NCI-H2227 treated with DMSO at 0.1 percent for 48 hours (cell line): ENCODE measurements around the gene GPRC5D.

Source experiments
- DNase-seq: peaks from one replicate; lab custom pipeline; 2025; lab: John Stamatoyannopoulos, UW

Gene GPRC5D

GRCh38 chr12:12907552-12907951 lies 44.4 kb downstream of the GPRC5D start:
- DNase-seq: no peak

- DNase-seq: no peak
These were observed 48.0 kb downstream of the GPRC5D start for GRCh38 chr12:12903642-12904609.

DNA sequence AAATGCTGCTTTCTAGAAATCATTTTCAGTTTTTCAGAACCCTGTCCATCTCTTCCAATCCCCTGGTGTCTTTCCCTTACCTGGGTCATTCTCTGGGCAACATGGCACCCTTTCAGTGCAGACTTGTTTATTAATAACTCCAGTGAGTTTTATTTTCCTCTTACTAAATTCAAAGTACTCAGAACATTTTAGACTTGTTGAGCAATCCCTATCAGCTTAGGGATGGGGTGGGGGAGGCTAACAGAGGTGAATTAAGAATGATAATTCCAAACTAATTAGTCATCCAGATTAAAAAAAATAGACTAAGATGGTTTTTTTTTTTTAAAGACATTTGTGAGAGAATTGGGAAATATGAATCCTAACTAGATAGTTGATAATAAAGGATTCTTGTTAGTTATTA lies 49.9 kb downstream of the GPRC5D start:
- DNase-seq: no peak

- DNase-seq: no peak
These were observed 50.7 kb downstream of the GPRC5D start for GRCh38 chr12:12901158-12901791.

DNA sequence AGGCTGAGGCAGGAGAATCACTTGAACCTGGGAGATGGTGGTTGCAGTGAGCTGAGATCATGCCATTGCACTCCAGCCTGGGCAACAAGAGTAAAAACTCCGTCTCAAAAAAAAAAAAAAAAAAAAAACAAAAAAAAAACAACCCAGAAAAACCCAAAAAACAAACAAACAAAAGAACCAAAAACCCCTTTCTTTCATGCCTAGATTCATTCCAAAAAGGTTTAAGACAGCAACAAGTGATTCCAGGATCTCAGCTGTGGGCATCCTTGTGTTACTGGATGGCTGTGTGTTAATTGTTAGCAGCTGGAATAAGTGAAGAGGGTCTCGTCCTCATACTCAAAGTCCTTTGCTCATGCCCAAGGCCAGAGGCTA lies 51.2 kb downstream of the GPRC5D start:
- DNase-seq: no peak

DNA sequence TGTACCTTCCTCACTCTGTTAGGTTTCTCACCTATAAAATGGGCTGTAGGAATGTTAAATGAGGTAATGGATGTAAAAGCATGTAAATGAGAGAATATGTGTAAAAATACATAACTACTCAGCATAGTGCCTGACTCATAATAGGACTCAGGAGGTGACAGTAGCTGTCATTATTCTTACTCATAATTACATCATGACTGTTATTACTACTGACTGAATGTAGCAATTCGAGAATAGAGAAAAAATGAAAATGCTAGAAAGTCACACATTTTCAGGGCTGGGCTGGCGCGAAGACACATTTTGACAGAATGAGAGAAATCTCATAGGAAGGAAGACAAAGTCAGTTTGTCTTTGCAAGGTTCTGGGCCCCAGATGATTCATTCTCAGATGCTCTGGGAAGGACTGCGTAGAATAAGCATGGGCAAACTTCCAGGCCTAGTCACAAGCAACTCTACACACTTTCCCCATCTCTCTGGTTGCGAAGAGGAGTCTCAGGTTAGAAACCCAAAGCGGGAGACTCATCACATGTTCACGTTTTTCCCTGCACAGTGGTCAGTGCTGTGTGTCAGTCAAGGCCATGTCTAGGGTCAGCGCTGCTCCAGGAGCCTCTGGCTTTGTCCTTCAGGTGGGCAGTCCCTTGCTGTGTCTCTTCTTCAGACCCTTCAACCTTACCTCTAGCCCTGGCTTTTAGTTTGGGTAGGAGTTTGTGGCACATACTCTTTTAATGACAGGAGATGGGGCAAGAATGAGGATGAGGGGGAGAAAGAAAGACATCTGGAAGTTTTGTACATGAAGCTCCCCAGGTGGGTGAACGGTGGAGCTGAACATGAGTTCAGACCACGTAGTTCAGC lies 52.2 kb downstream of the GPRC5D start:
- DNase-seq: no peak

DNA sequence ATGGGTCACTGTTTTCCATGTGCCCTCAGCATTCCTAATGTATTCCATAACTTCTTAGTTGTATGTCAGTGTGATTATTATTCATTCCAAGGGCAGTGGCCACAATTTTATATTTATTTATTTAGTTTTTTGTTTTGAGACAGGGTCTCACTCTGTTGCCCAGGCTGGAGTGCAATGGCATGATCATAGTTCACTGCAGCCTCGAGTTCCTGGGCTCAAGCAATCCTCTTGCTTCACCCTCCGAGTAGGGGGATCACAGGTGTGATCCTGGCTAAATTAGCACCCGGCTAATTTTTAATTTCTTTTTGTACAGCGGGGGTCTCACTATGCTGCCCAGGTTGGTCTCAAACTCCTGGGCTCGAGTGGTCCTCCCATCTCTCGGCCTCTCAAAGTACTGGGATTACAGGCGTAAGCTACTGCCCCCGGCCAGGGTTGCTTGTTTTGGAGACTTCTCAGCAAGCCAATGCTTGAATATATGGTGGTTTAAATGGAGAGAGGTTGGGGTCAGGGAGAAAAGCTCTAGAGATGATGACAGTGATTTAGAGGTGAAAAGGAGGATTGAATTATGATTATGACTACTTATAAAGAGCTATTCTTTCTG lies 53.0 kb downstream of the GPRC5D start:
- DNase-seq: no peak

GRCh38 chr12:12898136-12898717 lies 53.7 kb downstream of the GPRC5D start:
- no peak for DNase-seq

GRCh38 chr12:12897302-12897701 lies 54.7 kb downstream of the GPRC5D start:
- DNase-seq: no peak

DNA sequence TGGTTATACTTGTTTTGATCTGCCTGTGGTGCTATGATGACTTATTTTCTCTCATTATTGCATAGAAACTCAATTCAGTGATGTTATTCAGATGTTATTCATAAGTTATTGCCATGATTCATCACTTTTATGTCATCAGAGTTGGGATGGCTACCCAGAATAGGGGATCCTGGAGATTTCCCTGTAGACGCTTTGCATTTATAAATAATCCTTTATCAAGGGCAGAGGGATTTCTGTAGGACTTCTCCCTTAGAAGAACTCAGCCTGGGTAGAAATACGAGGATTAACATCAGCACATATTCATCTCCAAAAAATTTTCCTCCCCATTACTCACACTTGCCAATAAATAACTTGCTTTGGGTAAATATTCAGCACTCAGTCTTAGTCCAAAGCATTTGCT lies 55.7 kb downstream of the GPRC5D start:
- no peak for DNase-seq

DNA sequence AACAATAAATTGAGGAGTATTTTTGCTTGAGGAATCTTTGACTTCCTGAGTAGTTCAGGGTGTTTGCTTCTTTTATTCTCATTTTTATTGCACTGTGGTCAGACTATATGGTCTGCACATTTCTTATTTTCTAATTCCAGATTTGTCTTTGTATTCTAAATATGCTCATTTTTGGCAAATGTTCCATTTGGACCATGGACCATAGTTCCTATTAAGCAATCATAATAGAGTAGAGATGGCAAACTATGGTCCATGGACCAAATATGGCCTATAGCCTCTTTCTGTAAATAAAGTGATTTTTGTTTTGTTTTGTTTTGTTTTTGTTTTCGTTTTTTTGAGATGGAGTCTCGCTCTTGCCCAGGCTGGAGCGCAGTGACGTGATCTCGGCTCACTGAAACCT lies 58.5 kb downstream of the GPRC5D start:
- no peak for DNase-seq

DNA sequence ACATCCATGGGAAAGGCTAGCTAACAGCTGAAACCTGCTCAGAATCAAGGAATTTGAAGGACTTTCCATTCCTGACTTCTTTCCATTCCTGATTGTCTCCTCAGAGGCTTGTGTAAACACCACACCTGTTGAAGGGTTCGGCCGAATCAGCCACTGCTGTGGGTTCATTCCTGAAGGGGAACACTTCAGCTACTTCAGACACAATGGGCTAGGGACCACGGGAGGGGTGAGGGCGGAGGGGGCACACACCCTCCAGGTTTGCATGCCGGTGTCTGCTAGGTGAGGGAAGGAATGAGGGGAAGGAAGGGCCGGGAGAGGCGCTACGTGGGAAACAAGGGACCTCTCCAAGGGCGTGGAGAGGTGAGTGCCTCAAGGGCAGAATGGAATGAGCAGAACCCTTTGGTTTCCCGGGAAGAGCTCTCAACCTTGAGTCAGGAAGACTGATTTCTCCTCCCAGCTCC lies 59.3 kb downstream of the GPRC5D start:
- no peak for DNase-seq

DNA sequence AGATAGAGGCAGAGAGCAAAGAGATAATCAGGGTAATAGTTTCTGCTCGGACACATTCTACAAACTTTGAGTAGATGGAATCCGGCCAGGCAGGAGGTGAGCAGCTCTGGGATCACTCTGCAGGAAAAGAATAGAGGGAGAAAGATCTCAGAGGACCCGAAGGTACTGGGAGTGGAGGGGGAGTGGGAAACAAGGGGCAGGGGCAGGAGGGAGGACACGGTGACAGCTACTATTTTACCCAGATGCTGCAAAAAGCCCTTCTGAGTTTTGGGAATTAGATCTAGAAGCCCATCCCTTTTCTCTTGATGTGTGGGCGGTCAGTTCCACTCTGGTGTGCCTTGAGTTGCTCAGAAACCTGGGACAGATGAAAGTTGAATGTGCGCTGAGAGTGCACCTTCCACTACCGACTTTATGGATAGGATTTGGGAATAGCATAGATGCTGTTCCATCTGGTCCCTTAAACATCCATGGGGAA lies 60.1 kb downstream of the GPRC5D start:
- no peak for DNase-seq

DNA sequence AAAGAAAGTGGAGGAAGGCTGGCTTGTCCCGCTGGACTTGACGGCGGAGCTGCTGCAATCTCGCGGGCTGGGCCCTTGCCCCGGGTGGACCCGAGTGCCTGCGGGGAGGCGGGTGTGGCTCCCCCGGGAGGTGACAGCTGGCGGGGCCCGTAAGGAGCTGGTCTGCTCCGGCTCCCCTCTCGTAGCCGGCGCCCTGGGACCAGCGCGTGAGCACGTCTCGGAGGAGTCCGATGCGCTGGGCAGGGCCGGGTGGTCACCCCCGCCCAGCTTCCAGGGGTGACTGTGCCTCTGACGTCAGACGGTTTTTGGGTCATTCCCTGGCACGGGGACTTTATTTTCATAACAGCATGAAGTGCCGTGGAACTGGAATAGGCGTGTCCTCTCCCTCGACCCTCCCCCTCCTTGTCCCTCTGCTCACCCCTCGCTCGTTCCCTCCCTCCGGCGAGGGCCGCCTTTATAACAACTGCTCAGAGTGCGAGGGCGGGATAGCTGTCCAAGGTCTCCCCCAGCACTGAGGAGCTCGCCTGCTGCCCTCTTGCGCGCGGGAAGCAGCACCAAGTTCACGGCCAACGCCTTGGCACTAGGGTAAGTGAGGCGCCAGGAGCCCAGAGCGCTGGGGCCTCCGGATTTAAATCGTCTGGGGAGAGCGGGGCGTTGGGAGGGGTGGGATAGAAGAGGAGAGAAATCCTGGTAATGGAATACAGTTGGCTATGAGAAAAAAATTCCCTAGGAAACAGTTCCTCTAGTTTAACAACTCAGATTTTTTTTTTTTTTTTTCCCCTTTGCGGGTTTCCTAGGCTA lies 60.7 kb downstream of the GPRC5D start, which contains the start of gene GPRC5A:
TSS of gene GPRC5A (plus strand) at position 483 of the 801 bp plus-strand sequence. CDS start 16,688 bp downstream, outside the sequence.
- no peak for DNase-seq
